H9 (cell line): Measurements from ENCODE around the gene NCS1. TPM values are rescaled to one million over a fixed set of nuclear protein-coding genes. Genes with fewer than 3 reads are reported as not detected.
A peak's percentile ranks its signal among the peaks of the same experiment; 100 is the strongest.

Experiments used
- DNase-seq: peaks from one replicate; pipeline ENCODE4 v3.0.0-alpha.2; 2017
- H2AFZ ChIP-seq: one replicate; pipeline ENCODE4 v1.6.1; 2013; ENCODE audit warnings: mild to moderate bottlenecking, low read length, control low read depth, moderate library complexity
- H2AK5ac ChIP-seq: 2 replicates; pipeline ENCODE4 v1.6.1; 2013; ENCODE audit warnings: low read length, control low read depth, mixed read lengths; ENCODE audit not compliant: insufficient read length
- H2BK120ac ChIP-seq: one replicate; pipeline ENCODE4 v1.6.1; 2013; ENCODE audit warnings: low read depth, mild to moderate bottlenecking, low read length, control low read depth, inconsistent platforms; ENCODE audit not compliant: poor library complexity, severe bottlenecking
- H2BK12ac ChIP-seq: 2 replicates; pipeline ENCODE4 v1.6.1; 2013; ENCODE audit warnings: low read length, control low read depth, mixed read lengths, low read depth; ENCODE audit not compliant: insufficient read length
- H2BK15ac ChIP-seq: 2 replicates; pipeline ENCODE4 v1.6.1; 2013; ENCODE audit warnings: low read depth, low read length, control low read depth
- H2BK20ac ChIP-seq: one replicate; pipeline ENCODE4 v1.6.1; 2013; ENCODE audit warnings: low read depth, mild to moderate bottlenecking, low read length, control low read depth, inconsistent platforms; ENCODE audit not compliant: poor library complexity, severe bottlenecking
- H2BK5ac ChIP-seq: 2 replicates; pipeline ENCODE4 v1.6.1; 2013; ENCODE audit warnings: low read length, control low read depth, mixed read lengths; ENCODE audit not compliant: insufficient read length
- H3K14ac ChIP-seq: 2 replicates; pipeline ENCODE4 v1.6.1; 2013; ENCODE audit warnings: low read length, control low read depth; ENCODE audit not compliant: insufficient read depth
- H3K18ac ChIP-seq: 2 replicates; pipeline ENCODE4 v1.6.1; 2013; ENCODE audit warnings: low read depth, mild to moderate bottlenecking, mixed read lengths, low read length, control low read depth; ENCODE audit not compliant: insufficient read length
- H3K23ac ChIP-seq: 2 replicates; pipeline ENCODE4 v1.6.1; 2013; ENCODE audit warnings: low read length, control low read depth, mixed read lengths, low read depth; ENCODE audit not compliant: insufficient read length
- H3K23me2 ChIP-seq: 2 replicates; pipeline ENCODE4 v1.6.1; 2013; ENCODE audit warnings: low read depth, mild to moderate bottlenecking, mixed read lengths, low read length, control low read depth; ENCODE audit not compliant: insufficient read length, poor library complexity, severe bottlenecking
- H3K27ac ChIP-seq: 2 replicates; pipeline ENCODE4 v1.5.1; 2013; ENCODE audit warnings: low read length, control low read depth, mixed read lengths, low read depth; ENCODE audit not compliant: insufficient read length
- H3K27me3 ChIP-seq: 2 replicates; pipeline ENCODE4 v1.6.1; 2013; ENCODE audit warnings: low read length, control low read depth, inconsistent platforms; ENCODE audit not compliant: insufficient read depth
- H3K4ac ChIP-seq: 2 replicates; pipeline ENCODE4 v1.6.1; 2013; ENCODE audit warnings: low read depth, mild to moderate bottlenecking, control low read depth, inconsistent platforms, low read length, moderate library complexity
- H3K4me1 ChIP-seq: 2 replicates; pipeline ENCODE4 v1.6.1; 2013; ENCODE audit warnings: low read length, control low read depth, inconsistent platforms; ENCODE audit not compliant: insufficient read depth
- H3K4me2 ChIP-seq: 2 replicates; pipeline ENCODE4 v1.6.1; 2013; ENCODE audit warnings: low read length, control low read depth, mixed read lengths; ENCODE audit not compliant: insufficient read length, insufficient read depth
- H3K56ac ChIP-seq: 2 replicates; pipeline ENCODE4 v1.6.1; 2013; ENCODE audit warnings: low read depth, mild to moderate bottlenecking, mixed read lengths, low read length, control low read depth; ENCODE audit not compliant: insufficient read length
- H3K79me1 ChIP-seq: 2 replicates; pipeline ENCODE4 v1.6.1; 2013; ENCODE audit warnings: low read depth, mild to moderate bottlenecking, moderate library complexity, low read length, control low read depth, inconsistent platforms; ENCODE audit not compliant: insufficient read depth, poor library complexity, severe bottlenecking
- H3K79me2 ChIP-seq: 2 replicates; pipeline ENCODE4 v1.6.1; 2013; ENCODE audit warnings: low read length, control low read depth, inconsistent platforms; ENCODE audit not compliant: insufficient read depth
- H3K9ac ChIP-seq: 2 replicates; pipeline ENCODE4 v1.6.1; 2013; ENCODE audit warnings: low read length, control low read depth, mixed read lengths; ENCODE audit not compliant: insufficient read length; ENCODE audit errors: extremely low read depth
- H3K9me3 ChIP-seq: one replicate; pipeline ENCODE4 v1.6.1; 2013; ENCODE audit warnings: low read depth, low read length, inconsistent platforms; ENCODE audit not compliant: control insufficient read depth
- H3T11ph ChIP-seq: one replicate; pipeline ENCODE4 v1.6.1; 2013; ENCODE audit warnings: mild to moderate bottlenecking, low read length, control low read depth, inconsistent platforms
- H4K20me1 ChIP-seq: one replicate; pipeline ENCODE4 v1.6.1; 2013; ENCODE audit not compliant: control insufficient read depth, insufficient read length, insufficient read depth
- H4K5ac ChIP-seq: 2 replicates; pipeline ENCODE4 v1.6.1; 2013; ENCODE audit warnings: low read depth, mild to moderate bottlenecking, mixed read lengths, low read length, control low read depth; ENCODE audit not compliant: insufficient read length
- H4K8ac ChIP-seq: replicated peaks from 2 replicates; pipeline ENCODE4 v1.6.1; 2013; ENCODE audit warnings: low read length, control low read depth, mixed read lengths, low read depth; ENCODE audit not compliant: insufficient read length
- H4K91ac ChIP-seq: 2 replicates; pipeline ENCODE4 v1.6.1; 2013; ENCODE audit warnings: low read depth, mild to moderate bottlenecking, moderate library complexity, mixed read lengths, low read length, control low read depth; ENCODE audit not compliant: insufficient read length
- H3K27ac Mint-ChIP-seq, 3 experiments: 2 replicates in 2 of 3; 3 replicates in 1 of 3; pipeline ENCODE4 v1.8.0; 2020 to 2021; ENCODE audit warnings: mixed read lengths in 3 of 3, mild to moderate bottlenecking in 1 of 3, moderate library complexity in 1 of 3
- H3K27me3 Mint-ChIP-seq: 2 replicates; pipeline ENCODE4 v1.8.0; 2021; ENCODE audit warnings: low read depth, mild to moderate bottlenecking, moderate library complexity, mixed read lengths
- H3K36me3 Mint-ChIP-seq, 3 experiments: 2 replicates in 2 of 3; 3 replicates in 1 of 3; pipeline ENCODE4 v1.8.0; 2020 to 2021; ENCODE audit warnings: low read depth in 3 of 3, mixed read lengths in 3 of 3; ENCODE audit not compliant: insufficient read depth in 1 of 3
- H3K4me1 Mint-ChIP-seq, 2 experiments: 2 replicates each; pipeline ENCODE4 v1.8.0; 2020; ENCODE audit warnings: mixed read lengths in 2 of 2
- H3K4me3 Mint-ChIP-seq, 2 experiments: 2 replicates in 1 of 2; 3 replicates in 1 of 2; pipeline ENCODE4 v1.8.0; 2020 to 2021; ENCODE audit warnings: mild to moderate bottlenecking in 2 of 2, mixed read lengths in 2 of 2, moderate library complexity in 1 of 2
- H3K9me3 Mint-ChIP-seq, 2 experiments: 2 replicates in 1 of 2; 3 replicates in 1 of 2; pipeline ENCODE4 v1.8.0; 2020; ENCODE audit warnings: mild to moderate bottlenecking in 2 of 2, mixed read lengths in 2 of 2, moderate library complexity in 1 of 2
- WGBS: extraction: QIAGEN DNeasy Blood & Tissue Kit; methylation state at CpG from one replicate; pipeline ENCODE4 v1.1.7; 2013; ENCODE audit warnings: missing lambda C conversion rate, low lambda C conversion rate, mixed read lengths; ENCODE audit not compliant: insufficient read length; ENCODE audit errors: extremely low coverage; 5-methylcytosine and 5-hydroxymethylcytosine counted together
- total RNA-seq: library from RNA; stranded (reverse); gene quantifications from 2 replicates; pipeline ENCODE4 v1.2.1, GENCODE V29; 2021
- TF ChIP-seq, protein P1 (sequence below): fragments of 200-600 bp; sonication (generic); conservative IDR thresholded peaks from 3 replicates; pipeline ENCODE4 v1.8.0; 2021; ENCODE audit warnings: antibody characterized with exemption, mild to moderate bottlenecking

NCS1 gene
- total RNA-seq, 1 experiment from 2014 or later = 38.1 TPM

DNA sequence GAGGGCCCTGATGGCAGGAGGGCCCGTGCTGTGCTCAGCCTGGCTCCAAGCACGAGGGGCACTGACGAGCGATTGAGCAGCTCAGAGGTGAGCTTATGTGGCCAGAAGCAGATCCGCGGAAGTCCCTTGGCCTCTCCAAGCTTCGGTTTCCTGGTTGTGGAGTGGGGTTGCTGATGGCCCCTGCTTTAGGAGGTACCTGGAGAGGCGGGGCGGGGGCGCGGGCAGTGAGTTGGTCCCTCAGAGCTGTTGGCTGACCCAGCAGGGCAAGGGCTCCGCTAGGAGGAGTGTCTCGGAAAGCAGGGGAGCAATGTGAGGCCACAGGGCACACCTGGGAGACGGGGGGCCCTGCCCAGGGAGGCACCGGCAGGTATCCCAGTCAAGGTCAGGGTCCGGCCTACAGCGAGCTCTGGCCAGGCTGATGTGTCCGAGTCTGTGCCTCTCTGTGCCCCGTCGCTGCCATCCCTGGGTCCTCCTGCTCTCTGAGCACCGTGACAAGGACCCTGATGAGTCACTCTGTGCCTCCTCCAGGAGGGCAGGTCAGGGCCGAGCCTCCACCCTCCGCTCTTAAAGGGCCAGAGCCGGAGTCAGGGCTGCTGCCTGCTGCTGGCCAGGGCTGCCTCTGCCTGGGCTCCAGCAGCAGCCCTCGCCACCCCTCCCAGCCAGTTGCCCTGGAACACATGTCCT is 14.8 kb downstream of the NCS1 start:
- Histone ChIP-seq H3K18ac (no peak overlapping the region), H3K56ac (no peak overlapping the region), H3K23me2 (no peaks in the 10 kb centered on the region), H3K4me2 (peak overlapping the region; percentile 8), H3K23ac (no peak overlapping the region), H2BK15ac (no peak overlapping the region), H3K4me1 (peaks cover 3% of the 10 kb centered on the region; the same call in 1 of the 2 replicates), H2BK120ac (no peak overlapping the region), H2BK20ac (no peak overlapping the region), H3K27ac (no peak overlapping the region), H4K91ac (no peak overlapping the region), H4K8ac (no peak overlapping the region), H4K5ac (no peak overlapping the region), H2AK5ac (no peak overlapping the region), H2BK5ac (no peak overlapping the region), H3K27me3 (no peaks in the 10 kb centered on the region), H3K79me2 (no peaks in the 10 kb centered on the region; the same call in 1 of the 2 replicates), H3K79me1 (no peaks in the 10 kb centered on the region), H4K20me1 (no peaks in the 10 kb centered on the region), H3K9me3 (no peaks in the 10 kb centered on the region), H2AFZ (no peak overlapping the region), H3K4ac (no peak overlapping the region), H3K9ac (no peak overlapping the region), H3T11ph (no peak overlapping the region), H3K14ac (peak overlapping the region; percentile 16; the same call in 1 of the 2 replicates), H2BK12ac (no peak overlapping the region)
- peak; percentile 87 for DNase-seq
- no CpG with 5 or more reads among the region's 25 CpGs for WGBS
- Mint-ChIP-seq H3K4me1 (peaks cover 34 to 48% of the 10 kb centered on the region in 2 experiments), H3K9me3 (no peaks in the 10 kb centered on the region), H3K27me3 (no peaks in the 10 kb centered on the region), H3K36me3 (no peaks in the 10 kb centered on the region), H3K27ac (peak overlapping the region in 2 of 3 experiments; percentile 66 to 74; a peak in 4 of 7 replicates), H3K4me3 (peak overlapping the region in 1 of 2 experiments; percentile 23; a peak in 2 of 5 replicates)
- TF ChIP-seq, protein P1, sequence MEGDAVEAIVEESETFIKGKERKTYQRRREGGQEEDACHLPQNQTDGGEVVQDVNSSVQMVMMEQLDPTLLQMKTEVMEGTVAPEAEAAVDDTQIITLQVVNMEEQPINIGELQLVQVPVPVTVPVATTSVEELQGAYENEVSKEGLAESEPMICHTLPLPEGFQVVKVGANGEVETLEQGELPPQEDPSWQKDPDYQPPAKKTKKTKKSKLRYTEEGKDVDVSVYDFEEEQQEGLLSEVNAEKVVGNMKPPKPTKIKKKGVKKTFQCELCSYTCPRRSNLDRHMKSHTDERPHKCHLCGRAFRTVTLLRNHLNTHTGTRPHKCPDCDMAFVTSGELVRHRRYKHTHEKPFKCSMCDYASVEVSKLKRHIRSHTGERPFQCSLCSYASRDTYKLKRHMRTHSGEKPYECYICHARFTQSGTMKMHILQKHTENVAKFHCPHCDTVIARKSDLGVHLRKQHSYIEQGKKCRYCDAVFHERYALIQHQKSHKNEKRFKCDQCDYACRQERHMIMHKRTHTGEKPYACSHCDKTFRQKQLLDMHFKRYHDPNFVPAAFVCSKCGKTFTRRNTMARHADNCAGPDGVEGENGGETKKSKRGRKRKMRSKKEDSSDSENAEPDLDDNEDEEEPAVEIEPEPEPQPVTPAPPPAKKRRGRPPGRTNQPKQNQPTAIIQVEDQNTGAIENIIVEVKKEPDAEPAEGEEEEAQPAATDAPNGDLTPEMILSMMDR = no peak
